Fibroblast of skin of scalp (primary cell): ENCODE measurements around the gene CHPF.

ENCODE experiments used
- DNase-seq: peaks from one replicate; pipeline ENCODE4 v3.0.0-alpha.2; 2013

Gene CHPF

DNA sequence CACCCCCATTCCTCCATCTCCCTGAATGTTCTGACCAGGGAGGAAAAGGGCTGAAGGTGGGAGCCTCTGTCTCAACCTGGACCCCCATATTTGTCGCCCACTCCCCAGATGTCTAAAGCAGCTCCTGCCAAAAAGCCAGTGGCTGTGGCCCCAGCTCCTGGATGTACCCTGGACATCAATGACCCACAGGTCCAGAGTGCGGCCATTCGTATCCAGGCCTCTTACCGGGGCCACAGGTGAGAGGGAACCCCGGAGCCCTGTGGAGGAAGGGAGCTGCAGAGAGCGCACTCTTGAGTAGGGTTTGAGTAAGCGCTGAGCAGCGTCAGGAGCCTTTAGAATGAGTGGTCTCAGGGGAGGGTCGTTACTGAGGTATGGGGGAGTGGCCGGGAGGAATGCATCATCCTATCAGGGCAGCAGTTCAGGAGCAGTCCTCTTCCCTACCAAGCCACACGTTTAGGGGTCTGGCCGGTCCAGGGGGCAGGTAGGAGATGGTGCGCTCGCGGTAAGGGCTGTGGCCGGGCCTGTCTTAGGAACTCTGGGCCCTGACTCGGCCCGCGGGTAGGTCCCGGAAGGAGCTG is 47.3 kb downstream of the CHPF start:
- DNase-seq: no peak

GRCh38 chr2:219495531-219496122 is 48.0 kb downstream of the CHPF start:
- peak; percentile 87 for DNase-seq

- DNase-seq: no peak
Measured at GRCh38 chr2:219494952-219495530, 48.6 kb downstream of the CHPF start.

DNA sequence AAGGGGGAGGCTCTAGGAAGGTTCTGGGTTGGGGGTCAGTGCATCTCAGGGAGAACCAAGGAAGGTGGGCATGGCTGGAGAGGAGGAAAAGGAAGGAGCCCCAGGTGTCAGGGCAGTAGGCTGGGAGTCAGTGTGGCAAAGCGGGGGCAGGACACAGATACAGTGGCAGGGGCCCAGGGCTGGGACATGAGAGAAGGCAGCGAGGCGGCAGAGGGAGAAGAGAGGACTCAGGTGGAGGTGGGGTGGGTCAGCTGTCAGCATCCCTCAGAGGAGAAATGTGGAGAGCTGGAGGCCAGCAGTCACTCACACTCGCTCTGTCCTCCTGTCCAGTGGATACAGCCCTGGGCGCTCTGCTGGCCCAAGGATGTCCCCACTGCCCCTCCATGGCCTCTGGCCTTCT is 50.5 kb downstream of the CHPF start:
- DNase-seq: no peak

DNA sequence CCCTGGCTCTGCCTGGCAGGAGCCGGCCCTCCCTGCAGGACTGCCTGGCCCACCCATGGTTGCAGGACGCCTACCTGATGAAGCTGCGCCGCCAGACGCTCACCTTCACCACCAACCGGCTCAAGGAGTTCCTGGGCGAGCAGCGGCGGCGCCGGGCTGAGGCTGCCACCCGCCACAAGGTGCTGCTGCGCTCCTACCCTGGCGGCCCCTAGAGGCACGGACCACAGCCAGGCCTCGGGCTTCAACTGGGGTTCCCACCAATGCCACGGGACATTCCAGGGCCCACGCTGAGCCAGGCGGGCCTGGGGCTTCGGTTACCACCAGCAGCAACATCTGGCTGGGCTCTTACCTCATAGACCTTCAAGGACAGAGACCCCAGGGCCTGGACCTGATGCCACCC is 51.0 kb downstream of the CHPF start:
- no peak for DNase-seq

DNA sequence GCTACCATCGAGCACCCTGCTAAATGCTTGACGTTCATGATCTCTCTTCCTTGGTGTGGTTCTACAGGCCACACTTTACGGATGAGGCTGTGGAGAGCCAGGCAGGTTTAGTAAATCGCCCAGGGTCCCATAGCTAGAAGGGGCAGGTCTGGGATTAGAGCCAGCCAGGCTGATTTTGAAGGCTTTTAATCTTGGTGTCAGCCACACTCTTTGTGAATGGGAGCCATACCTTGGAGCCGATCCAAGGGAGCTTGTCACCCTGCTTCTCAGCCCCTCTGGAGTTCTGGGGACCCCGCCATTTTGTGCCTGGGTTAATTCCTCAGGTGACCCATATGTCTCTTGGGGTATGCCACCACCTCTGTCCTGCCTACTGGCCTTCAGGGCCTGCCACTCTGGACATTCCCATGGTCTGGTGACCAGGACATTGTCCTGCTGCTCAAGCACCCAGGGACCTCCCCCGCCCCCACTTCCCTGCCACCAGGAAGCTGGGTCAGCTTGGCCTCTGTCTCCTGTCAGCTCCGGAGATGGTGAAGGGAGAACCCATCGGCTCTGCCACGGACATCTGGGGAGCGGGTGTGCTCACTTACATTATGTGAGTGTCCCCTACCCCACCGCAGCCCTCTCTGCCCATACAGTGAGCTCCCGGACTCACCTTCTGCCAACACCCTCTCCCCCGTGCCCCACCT is 52.2 kb downstream of the CHPF start:
- DNase-seq: no peak

DNA sequence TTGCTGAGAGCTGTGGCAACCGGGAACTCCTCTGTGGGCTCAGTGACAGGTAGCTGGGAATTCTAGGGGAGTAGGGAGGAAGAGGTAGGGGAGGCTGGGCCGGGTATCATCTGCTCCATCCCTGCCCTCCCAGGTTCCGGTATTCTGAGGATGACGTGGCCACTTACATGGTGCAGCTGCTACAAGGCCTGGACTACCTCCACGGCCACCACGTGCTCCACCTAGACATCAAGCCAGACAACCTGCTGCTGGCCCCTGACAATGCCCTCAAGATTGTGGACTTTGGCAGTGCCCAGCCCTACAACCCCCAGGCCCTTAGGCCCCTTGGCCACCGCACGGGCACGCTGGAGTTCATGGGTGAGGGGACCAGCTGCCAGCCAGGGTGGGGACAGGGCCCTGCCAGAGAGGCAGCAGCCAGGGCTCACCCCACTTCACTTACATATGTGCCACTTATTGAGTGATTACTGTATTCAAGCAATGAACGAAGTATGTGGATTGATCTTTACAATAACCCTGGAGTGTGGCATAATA is 52.9 kb downstream of the CHPF start:
- DNase-seq: no peak

DNA sequence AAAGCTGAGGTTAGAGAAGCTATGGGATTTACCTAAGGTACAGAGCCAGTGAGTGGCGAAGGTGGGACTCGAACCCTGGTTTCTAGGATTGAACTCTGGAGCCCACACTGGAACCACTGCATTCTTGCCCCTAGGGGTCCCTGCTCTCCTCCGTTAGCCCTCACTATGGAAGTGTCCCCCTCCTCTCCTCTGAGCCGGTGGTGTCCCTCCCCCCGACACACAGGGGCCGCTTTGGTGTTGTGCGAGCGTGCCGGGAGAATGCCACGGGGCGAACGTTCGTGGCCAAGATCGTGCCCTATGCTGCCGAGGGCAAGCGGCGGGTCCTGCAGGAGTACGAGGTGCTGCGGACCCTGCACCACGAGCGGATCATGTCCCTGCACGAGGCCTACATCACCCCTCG is 53.4 kb downstream of the CHPF start:
- DNase-seq: no peak

DNA sequence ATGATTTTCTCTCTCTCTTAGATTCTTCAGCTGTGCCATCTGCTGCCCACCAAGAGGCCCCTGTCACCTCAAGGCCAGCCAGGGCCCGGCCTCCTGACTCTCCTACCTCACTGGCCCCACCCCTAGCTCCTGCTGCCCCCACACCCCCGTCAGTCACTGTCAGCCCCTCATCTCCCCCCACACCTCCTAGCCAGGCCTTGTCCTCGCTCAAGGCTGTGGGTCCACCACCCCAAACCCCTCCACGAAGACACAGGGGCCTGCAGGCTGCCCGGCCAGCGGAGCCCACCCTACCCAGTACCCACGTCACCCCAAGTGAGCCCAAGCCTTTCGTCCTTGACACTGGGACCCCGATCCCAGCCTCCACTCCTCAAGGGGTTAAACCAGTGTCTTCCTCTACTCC is 54.3 kb downstream of the CHPF start:
- no peak for DNase-seq
